Keratinocyte (primary cell): Measurements from ENCODE around the gene CACUL1. TPM values are rescaled to one million over a fixed set of nuclear protein-coding genes. Genes with fewer than 3 reads are reported as not detected.
"Not testable (repeated sequence)": the region's sequence is repeated elsewhere in the genome, so short reads cannot be mapped to it uniquely, and the experiment has no call there.

Source experiments
- DNase-seq: peaks from one replicate; pipeline ENCODE4 v3.0.0-alpha.2; 2011; ENCODE audit warnings: low read depth, missing footprints, low spot score
- FAIRE-seq: peaks from 2 replicates; lab custom pipeline; 2011; peaks lifted over from hg19 to GRCh38; lab: Jason Lieb, UNC
- H2AFZ ChIP-seq: 2 replicates; pipeline ENCODE4 v1.6.0; 2012; ENCODE audit warnings: low read length, control low read depth, inconsistent platforms; ENCODE audit not compliant: control insufficient read depth
- H3K27ac ChIP-seq: 2 replicates; pipeline ENCODE4 v1.5.1; 2011; ENCODE audit warnings: low read length; ENCODE audit not compliant: control insufficient read depth, insufficient read depth
- H3K27me3 ChIP-seq: 3 replicates; pipeline ENCODE4 v1.6.0; 2011; ENCODE audit warnings: low read length; ENCODE audit not compliant: control insufficient read depth, insufficient read depth; ENCODE audit errors: extremely low read depth
- H3K36me3 ChIP-seq, 2 experiments: 2 replicates in 1 of 2; 3 replicates in 1 of 2; pipeline ENCODE4 v1.5.1; 2011; ENCODE audit warnings: low read length in 2 of 2, mild to moderate bottlenecking in 1 of 2; ENCODE audit not compliant: control insufficient read depth in 2 of 2, insufficient read depth in 2 of 2; ENCODE audit errors: extremely low read depth in 1 of 2
- H3K4me1 ChIP-seq: 3 replicates; pipeline ENCODE4 v1.5.1; 2011; ENCODE audit warnings: low read length; ENCODE audit not compliant: control insufficient read depth, insufficient read depth; ENCODE audit errors: extremely low read depth
- H3K4me2 ChIP-seq: 3 replicates; pipeline ENCODE4 v1.6.0; 2011; ENCODE audit warnings: low read depth, low read length; ENCODE audit not compliant: control insufficient read depth, insufficient read depth; ENCODE audit errors: extremely low read depth
- H3K4me3 ChIP-seq, 3 experiments: fragments of 200-600 bp in 1 of 3; sonication (generic) in 1 of 3; 2 replicates in 2 of 3; 3 replicates in 1 of 3; pipeline ENCODE4 v1.5.1; 2011 to 2016; ENCODE audit warnings: low read length in 3 of 3, mild to moderate bottlenecking in 3 of 3, control low read depth in 2 of 3, inconsistent platforms in 1 of 3, low read depth in 1 of 3, mixed read lengths in 1 of 3, mixed run types in 1 of 3, moderate library complexity in 1 of 3; ENCODE audit not compliant: control insufficient read depth in 2 of 3, insufficient read depth in 2 of 3; ENCODE audit errors: extremely low read depth in 1 of 3
- H3K79me2 ChIP-seq: 2 replicates; pipeline ENCODE4 v1.6.0; 2012; ENCODE audit warnings: low read length; ENCODE audit not compliant: control insufficient read depth, insufficient read depth
- H3K9ac ChIP-seq: 3 replicates; pipeline ENCODE4 v1.6.0; 2011; ENCODE audit warnings: low read length; ENCODE audit not compliant: control insufficient read depth, insufficient read depth; ENCODE audit errors: extremely low read depth
- H3K9me1 ChIP-seq: 3 replicates; pipeline ENCODE4 v1.6.0; 2011; ENCODE audit warnings: low read length; ENCODE audit not compliant: control insufficient read depth, insufficient read depth; ENCODE audit errors: extremely low read depth
- H3K9me3 ChIP-seq: 2 replicates; pipeline ENCODE4 v1.5.1; 2012; ENCODE audit warnings: low read depth, low read length; ENCODE audit not compliant: control insufficient read depth
- H4K20me1 ChIP-seq: 3 replicates; pipeline ENCODE4 v1.6.0; 2011; ENCODE audit warnings: low read length; ENCODE audit not compliant: control insufficient read depth, insufficient read depth; ENCODE audit errors: extremely low read depth
- EZH2 ChIP-seq: IDR thresholded peaks from one replicate; pipeline ENCODE4 v1.6.1; 2012; ENCODE audit warnings: inconsistent platforms, mild to moderate bottlenecking, low read length, moderate library complexity
- dilution Hi-C: fragments of 300-500 bp; cut with MboI; formaldehyde crosslinking; loops from one replicate; pipeline ENCODE4 v1.7.0; 2020; ENCODE audit warnings: low sequenced_read_pairs; ENCODE audit not compliant: extremely low pct_ligation_motif_present
- polyA plus RNA-seq, 5 experiments: library from polyadenylated mRNA; depleted of rRNA in 3 of 5; stranded (reverse) in 3 of 5; stranded (forward) in 1 of 5; unstranded in 1 of 5; fragments of >200 nt; gene quantifications; 1 replicate in 1 of 5; 2 replicates in 3 of 5; 3 replicates in 1 of 5; pipeline versions ENCODE4 v1.2.1 to v1.2.3, GENCODE V29; 2011 to 2012; ENCODE audit warnings: missing spikeins in 2 of 5, low read depth in 1 of 5, low replicate concordance in 1 of 5
- TF ChIP-seq, protein P1 (sequence below), 3 experiments: IDR thresholded peaks in 1 of 3; conservative IDR thresholded peaks in 1 of 3; optimal IDR thresholded peaks in 1 of 3; 2 replicates in 2 of 3; 3 replicates in 1 of 3; pipeline versions ENCODE3 to v1.5.1; 2011; ENCODE audit warnings: low read length in 3 of 3, mild to moderate bottlenecking in 3 of 3, moderate library complexity in 2 of 3, control low read depth in 1 of 3, inconsistent platforms in 1 of 3; ENCODE audit not compliant: insufficient read depth in 2 of 3; ENCODE audit errors: extremely low read depth in 1 of 3

Gene CACUL1
- polyA plus RNA-seq, 1 donor (not counting 4 experiments of a cell fraction or from before 2014, with no cell fraction given): 36.5 TPM

GRCh38 chr10:118745056-118745455 is 9.7 kb downstream of the CACUL1 start:
- no peak for DNase-seq
- Histone ChIP-seq H2AFZ (no peak overlapping the region), H3K4me1 (peaks cover 46% of the 10 kb centered on the region), H3K36me3 (peaks cover 5 to 7% of the 10 kb centered on the region in 2 experiments), H3K27ac (peak overlapping the region; percentile 62), H3K4me2 (peak overlapping the region; percentile 55), H3K27me3 (no peaks in the 10 kb centered on the region), H3K79me2 (peaks cover 94% of the 10 kb centered on the region), H3K9me3 (no peaks in the 10 kb centered on the region), H3K4me3 (no peak overlapping the region), H3K9me1 (no peaks in the 10 kb centered on the region), H4K20me1 (no peaks in the 10 kb centered on the region), H3K9ac (no peak overlapping the region)
- dilution Hi-C loops: no loop called here
- FAIRE-seq: no peak
- TF ChIP-seq, protein P1, sequence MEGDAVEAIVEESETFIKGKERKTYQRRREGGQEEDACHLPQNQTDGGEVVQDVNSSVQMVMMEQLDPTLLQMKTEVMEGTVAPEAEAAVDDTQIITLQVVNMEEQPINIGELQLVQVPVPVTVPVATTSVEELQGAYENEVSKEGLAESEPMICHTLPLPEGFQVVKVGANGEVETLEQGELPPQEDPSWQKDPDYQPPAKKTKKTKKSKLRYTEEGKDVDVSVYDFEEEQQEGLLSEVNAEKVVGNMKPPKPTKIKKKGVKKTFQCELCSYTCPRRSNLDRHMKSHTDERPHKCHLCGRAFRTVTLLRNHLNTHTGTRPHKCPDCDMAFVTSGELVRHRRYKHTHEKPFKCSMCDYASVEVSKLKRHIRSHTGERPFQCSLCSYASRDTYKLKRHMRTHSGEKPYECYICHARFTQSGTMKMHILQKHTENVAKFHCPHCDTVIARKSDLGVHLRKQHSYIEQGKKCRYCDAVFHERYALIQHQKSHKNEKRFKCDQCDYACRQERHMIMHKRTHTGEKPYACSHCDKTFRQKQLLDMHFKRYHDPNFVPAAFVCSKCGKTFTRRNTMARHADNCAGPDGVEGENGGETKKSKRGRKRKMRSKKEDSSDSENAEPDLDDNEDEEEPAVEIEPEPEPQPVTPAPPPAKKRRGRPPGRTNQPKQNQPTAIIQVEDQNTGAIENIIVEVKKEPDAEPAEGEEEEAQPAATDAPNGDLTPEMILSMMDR (optimal IDR thresholded peaks at IDR 0.05 in 1 of 3, IDR thresholded peaks at IDR 0.05 in 1 of 3, conservative IDR thresholded peaks at IDR 0.05 in 1 of 3; ENCODE audit: extremely low read depth in 1 of 3, insufficient read depth in 2 of 3, low read length in 3 of 3): no peak
- no peak for TF ChIP-seq EZH2

DNA sequence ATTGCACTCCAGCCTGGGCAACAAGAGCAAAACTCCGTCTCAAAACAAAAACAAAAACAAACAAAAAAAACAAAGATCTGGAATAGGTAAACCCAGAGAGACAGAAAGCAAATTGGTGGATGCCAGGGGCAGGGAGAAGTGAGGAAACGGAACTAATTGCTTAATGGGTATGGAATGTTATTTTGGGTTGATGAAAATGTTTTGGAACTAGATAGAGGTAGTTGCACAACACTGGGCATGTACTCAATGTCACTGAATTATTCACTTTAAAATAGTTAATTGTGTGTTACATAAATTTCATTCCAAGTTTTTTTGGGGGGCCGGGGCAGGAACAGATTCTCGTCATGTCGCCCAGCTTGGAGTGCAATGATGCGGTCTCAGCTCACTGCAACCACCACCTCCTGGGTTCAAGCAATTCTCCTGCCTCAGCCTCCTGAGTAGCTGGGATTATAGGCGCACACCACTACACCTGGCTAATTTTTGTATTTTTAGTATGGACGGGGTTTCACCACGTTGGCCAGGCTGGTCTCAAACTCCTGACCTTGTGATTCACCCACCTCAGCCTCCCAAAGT is 10.3 kb downstream of the CACUL1 start:
- Histone ChIP-seq H3K4me2 (peak overlapping the region; percentile 55), H3K4me3 (peak overlapping the region in 2 of 3 experiments; percentile 16 to 23), H3K4me1 (peaks cover 46% of the 10 kb centered on the region), H3K27ac (peak overlapping the region; percentile 62), H3K79me2 (peaks cover 95% of the 10 kb centered on the region)
- H3K9me3 ChIP-seq, H3K9ac ChIP-seq, H3K36me3 ChIP-seq, H3K27me3 ChIP-seq, H2AFZ ChIP-seq, H4K20me1 ChIP-seq, dilution Hi-C loops, H3K9me1 ChIP-seq, DNase-seq: not testable (repeated sequence)
- FAIRE-seq: peak; percentile 78

- Histone ChIP-seq H3K36me3 (peaks cover 2 to 5% of the 10 kb centered on the region in 2 experiments), H3K27ac (peak overlapping the region; percentile 72), H3K9ac (peak overlapping the region; percentile 4), H3K4me2 (peak overlapping the region; percentile 79), H3K4me1 (peaks cover 42% of the 10 kb centered on the region), H3K27me3 (no peaks in the 10 kb centered on the region), H3K9me1 (no peaks in the 10 kb centered on the region), H3K79me2 (peaks cover 93% of the 10 kb centered on the region), H3K4me3 (peak overlapping the region in 2 of 3 experiments; percentile 23 to 44), H4K20me1 (no peaks in the 10 kb centered on the region), H3K9me3 (no peaks in the 10 kb centered on the region), H2AFZ (no peak overlapping the region)
- FAIRE-seq (peak; percentile 58), DNase-seq (no peak)
- TF ChIP-seq, protein P1 (optimal IDR thresholded peaks at IDR 0.05 in 1 of 3, IDR thresholded peaks at IDR 0.05 in 1 of 3, conservative IDR thresholded peaks at IDR 0.05 in 1 of 3; ENCODE audit: extremely low read depth in 1 of 3, insufficient read depth in 2 of 3, low read length in 3 of 3): no peak
- no peak for TF ChIP-seq EZH2
- dilution Hi-C loops: no loop called here
These were observed 12.0 kb downstream of the CACUL1 start for GRCh38 chr10:118742782-118743181.
